GM18502 (cell line): Measurements from ENCODE around the gene NLN.
A peak's percentile ranks its signal among the peaks of the same experiment; 100 is the strongest.
"Not testable (repeated sequence)": the region's sequence is repeated elsewhere in the genome, so short reads cannot be mapped to it uniquely, and the experiment has no call there.

Experiments used
- ATAC-seq: cut with Tn5 transposase; IDR thresholded peaks from one replicate; pipeline ENCODE4 v1.9.1; 2021; ENCODE audit warnings: mild to moderate bottlenecking; ENCODE audit not compliant: unreplicated experiment, poor library complexity

Gene NLN

GRCh38 chr5:65768723-65769346 lies 46.8 kb downstream of the NLN start:
- ATAC-seq, result no peak

DNA sequence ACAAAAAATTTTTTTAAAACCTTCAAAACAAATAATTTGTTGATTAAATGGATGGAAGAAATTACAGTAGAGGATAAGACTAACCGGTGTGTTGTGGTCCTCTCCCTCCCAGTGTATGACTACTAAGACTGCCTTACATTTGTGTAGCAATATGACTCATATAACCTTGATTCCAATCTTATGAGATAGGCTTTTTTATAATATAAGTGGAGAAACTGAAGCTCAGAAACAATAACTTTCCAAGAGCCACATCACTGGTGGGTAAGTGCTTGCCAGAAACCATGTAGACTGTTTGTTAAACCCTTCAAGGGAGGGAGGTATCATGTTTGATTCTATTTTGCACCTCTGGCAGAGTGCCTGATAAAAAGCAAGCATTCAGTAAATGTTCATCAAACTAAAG lies 47.5 kb downstream of the NLN start:
- no peak for ATAC-seq

DNA sequence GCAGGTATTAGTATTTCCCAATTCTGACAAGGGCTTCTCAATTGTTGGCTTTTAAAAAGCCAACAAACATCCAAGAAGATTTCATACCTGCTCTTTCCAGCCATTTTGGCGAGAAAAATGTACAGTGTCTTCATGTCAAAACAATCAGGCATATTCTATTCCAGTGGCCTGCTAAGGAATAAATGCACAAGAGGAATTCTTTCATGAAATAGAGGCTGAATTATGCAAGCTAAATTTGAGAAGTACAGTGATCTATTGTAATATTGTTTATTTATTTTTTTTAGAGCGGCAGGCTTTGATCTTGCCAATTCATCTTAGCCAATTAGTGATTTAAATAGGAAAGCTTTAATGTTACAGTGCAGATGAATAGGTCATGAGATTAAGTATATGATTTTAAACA lies 49.3 kb downstream of the NLN start:
- no peak for ATAC-seq

GRCh38 chr5:65772963-65773362 lies 51.0 kb downstream of the NLN start:
- ATAC-seq, result not testable (repeated sequence)

- ATAC-seq, result no peak
These were observed 52.3 kb downstream of the NLN start for GRCh38 chr5:65774346-65774745.

GRCh38 chr5:65775476-65775875 lies 53.5 kb downstream of the NLN start:
- ATAC-seq, result no peak

- no peak for ATAC-seq
These were observed 54.6 kb downstream of the NLN start for GRCh38 chr5:65776441-65777141.

- ATAC-seq, result no peak
These were observed 56.1 kb downstream of the NLN start for GRCh38 chr5:65778126-65778525.

DNA sequence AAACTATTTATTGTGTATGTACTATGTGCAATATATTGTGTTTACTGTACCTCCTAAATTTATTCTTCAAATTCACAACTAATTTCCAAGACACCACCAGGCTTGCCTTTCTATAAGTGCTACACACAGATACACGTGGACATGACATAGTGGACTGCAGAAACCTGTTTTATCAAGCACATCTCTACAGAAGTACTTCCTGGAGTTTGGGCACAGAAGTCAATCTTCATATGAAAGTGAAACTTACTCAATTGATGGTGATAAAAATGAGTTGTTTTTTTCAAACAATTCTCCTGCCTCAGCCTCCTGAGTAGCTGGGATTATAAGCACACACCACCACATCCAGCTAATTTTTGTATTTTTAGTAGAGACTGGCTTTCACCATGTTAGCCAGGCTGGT lies 57.6 kb downstream of the NLN start:
- peak; percentile 59 for ATAC-seq

GRCh38 chr5:65788296-65788695 lies 66.3 kb downstream of the NLN start:
- not testable (repeated sequence) for ATAC-seq

DNA sequence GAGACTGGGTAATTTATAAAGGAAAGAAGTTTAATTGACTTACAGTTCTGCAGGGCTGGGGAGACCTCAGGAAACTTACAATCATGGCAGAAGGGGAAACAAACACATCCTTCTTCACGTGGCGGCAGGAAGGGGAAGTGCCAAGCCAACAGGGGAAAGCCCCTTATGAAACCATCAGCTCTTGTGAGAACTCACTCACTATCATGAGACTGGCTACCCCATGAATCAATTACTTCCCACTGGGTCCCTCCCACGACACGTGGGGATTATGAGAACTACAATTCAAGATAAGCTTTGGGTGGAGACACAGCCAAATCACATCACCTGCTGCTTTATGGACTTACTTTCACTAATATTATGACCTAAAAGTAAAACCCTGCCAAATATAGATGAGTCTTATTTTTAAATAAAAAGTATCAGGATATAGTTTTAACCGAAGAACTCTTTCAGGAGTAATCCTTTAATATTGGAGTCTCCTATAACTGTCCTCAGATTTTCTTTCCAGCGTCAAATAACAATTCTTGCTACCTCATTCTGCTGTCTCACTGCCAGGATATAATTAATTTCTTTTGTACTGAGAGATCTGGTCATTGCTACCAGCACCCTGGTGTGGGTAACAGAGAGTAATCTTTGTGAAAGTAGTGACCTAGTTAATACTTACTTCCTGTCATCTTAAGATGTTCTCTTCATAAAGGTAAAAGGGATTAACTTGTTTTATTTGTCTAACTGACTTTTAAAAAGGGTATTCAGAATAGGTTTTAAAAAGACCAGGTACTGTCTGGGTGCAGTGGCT lies 68.6 kb downstream of the NLN start:
- no peak for ATAC-seq

DNA sequence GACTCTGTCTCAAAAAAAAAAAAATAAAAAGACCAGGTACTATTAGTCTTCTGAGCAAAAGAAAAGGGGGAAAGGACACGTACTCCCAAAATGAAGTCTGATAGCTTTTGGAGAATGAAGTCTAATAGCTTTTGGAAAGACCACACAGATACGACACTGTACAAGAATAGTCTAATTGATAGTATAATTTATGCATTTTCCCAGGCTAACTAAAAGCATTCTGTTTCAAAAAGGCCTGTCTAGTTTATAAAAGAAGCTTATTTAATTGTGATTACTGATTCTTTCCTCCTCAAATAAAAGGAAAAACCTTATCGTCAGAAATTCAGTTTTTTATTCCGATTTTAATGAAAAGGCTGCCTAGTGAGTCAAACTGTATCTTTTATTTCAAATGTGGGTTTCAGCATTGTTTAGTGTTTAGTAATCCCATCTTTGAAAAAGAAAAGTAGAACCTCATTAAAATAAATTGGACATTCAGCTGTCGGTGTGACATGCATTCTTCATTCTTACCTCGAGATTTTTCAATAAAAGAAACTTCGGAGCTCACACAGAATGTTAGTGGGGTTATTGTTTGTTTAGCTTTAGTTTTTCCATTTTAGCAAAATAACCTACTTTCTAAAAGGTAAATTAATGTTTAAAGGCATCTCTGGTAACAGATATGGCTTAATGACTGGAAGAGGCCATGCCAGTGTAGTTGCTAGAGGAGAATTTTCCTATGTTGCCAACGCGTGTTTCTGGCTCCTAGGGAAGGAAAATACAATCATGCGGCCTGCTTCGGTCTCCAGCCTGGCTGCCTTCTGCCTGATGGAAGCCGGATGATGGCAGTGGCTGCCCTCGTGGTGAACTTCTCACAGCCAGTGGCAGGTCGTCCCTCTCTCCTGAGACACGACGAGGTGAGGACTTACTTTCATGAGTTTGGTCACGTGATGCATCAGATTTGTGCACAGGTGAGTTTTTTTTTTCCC lies 70.0 kb downstream of the NLN start:
- no peak for ATAC-seq

DNA sequence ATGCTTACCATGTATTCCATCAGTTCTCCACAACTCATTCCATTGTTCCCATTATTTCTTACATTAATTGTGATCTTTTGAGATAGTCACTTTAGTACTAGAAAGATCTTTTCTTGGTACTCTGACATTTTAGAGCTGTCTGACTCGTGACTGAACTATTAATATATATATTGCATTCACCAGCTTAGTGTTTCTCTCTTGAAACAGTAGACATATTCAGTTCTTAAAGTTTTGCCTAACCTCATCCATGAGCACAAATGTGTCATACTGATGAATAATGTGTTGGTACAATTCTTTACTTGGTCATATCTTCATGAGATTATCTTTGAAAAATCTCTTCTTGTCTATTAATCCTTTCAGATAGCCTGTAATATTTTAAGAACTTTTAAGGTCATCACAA lies 74.3 kb downstream of the NLN start:
- ATAC-seq, result no peak

DNA sequence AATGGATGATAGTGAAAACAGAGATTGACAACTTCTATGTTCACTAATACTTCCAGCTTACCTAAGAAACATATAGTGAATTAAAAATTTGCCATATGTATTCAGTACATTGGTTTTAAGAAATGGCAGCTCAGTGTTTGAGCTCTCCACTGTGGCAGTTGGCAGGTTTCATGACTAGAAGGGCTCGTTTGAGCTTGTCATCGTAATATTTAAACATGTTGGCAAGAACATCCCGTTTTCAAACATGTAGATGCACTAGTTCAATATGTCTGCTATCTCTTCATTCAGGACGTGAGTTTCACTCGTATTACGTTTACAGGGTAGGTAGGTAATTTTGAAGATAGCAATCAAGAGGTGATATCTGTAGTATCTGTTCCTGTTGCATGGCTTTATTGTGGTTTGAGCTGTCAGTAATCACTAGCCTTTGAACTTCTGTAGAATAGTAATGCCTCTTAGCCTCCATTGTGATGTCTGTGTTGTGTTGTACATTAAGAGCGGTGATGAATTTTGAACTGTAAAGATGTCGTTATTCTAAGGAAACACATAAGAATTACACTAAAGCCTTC lies 74.8 kb downstream of the NLN start:
- no peak for ATAC-seq

GRCh38 chr5:65797481-65797880 lies 75.5 kb downstream of the NLN start:
- no peak for ATAC-seq

GRCh38 chr5:65799857-65800256 lies 77.9 kb downstream of the NLN start:
- ATAC-seq, result no peak

DNA sequence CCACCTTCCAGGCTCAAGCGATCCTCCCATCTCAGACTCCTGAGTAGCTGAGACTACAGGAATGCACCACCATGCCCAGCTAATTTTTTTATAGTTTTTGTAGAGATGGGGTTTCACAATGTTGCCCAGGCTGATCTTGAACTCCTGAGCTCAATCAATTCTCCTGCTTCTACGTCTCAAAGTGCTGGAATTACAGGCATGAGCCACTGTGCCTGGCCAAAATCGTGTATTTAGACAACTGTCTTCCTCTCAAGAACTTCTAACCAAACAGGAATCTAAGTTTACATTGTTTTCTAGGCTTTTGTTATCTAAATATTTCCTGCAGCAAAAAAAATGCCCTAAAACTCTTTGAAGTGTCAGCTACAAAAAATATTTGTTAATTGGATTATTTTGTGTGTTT lies 78.8 kb downstream of the NLN start:
- ATAC-seq, result no peak

GRCh38 chr5:65801352-65801783 lies 79.4 kb downstream of the NLN start:
- no peak for ATAC-seq

GRCh38 chr5:65802080-65802479 lies 80.1 kb downstream of the NLN start:
- ATAC-seq, result no peak

DNA sequence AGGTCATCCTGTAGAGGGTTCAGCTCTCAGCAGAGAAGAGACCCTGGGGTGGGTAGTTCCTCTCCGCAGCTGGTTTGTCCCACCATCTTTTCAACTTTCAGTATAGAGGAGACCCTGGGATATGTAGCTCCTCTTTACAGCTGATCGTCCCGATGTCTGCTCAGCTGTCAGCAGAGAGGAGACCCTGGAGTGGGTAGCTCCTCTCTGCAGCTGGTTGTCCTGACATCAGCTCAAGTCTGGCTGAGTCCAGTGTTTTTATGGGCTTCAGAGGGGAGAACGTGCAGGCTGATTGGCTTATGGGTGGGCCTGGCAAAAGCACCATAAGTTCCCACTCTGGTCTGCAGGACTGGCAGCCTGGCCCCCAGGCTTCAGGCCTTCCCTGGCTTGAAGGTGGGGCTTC lies 80.8 kb downstream of the NLN start:
- no peak for ATAC-seq
